Measurements from ENCODE around the gene C13orf46. TPM values are rescaled to one million over a fixed set of nuclear protein-coding genes. Genes with fewer than 3 reads are reported as not detected.

Gene C13orf46
- total RNA-seq, 1 experiment from 2014 or later = 0.33 TPM

- H3K27ac Mint-ChIP-seq (ENCODE audit: unreplicated experiment) = no peak overlapping the region
- TF ChIP-seq CTCF (IDR thresholded peaks at IDR 0.05; ENCODE audit: unreplicated experiment) = no peak
- no peaks in the 10 kb centered on the region for H3K36me3 Mint-ChIP-seq (ENCODE audit: insufficient read depth, unreplicated experiment)
- intact Hi-C loops (cut with micrococcal nuclease; ENCODE audit: unreplicated experiment) = no loop called here
- no TSS peak for BruUV-seq (replicated peaks)
- no peak for DNase-seq
- H3K9me3 Mint-ChIP-seq (ENCODE audit: low read depth, unreplicated experiment) = no peaks in the 10 kb centered on the region
- CTCF ChIA-PET = no interaction called here
- H3K27me3 Mint-ChIP-seq (ENCODE audit: unreplicated experiment) = peaks cover 21% of the 10 kb centered on the region
- H3K4me3 Mint-ChIP-seq (ENCODE audit: low read depth, unreplicated experiment) = no peak overlapping the region
- H3K4me1 Mint-ChIP-seq (ENCODE audit: low read depth, unreplicated experiment) = no peaks in the 10 kb centered on the region
These were observed 40.0 kb downstream of the C13orf46 start for GRCh38 chr13:113933901-113934300.

GRCh38 chr13:113931841-113932459 is 41.9 kb downstream of the C13orf46 start:
- Mint-ChIP-seq H3K4me3 (ENCODE audit: low read depth, unreplicated experiment) (no peak overlapping the region), H3K27me3 (ENCODE audit: unreplicated experiment) (peaks cover 2% of the 10 kb centered on the region), H3K9me3 (ENCODE audit: low read depth, unreplicated experiment) (no peaks in the 10 kb centered on the region), H3K36me3 (ENCODE audit: insufficient read depth, unreplicated experiment) (no peaks in the 10 kb centered on the region), H3K4me1 (ENCODE audit: low read depth, unreplicated experiment) (no peaks in the 10 kb centered on the region), H3K27ac (ENCODE audit: unreplicated experiment) (no peak overlapping the region)
- CTCF ChIA-PET = no interaction called here
- no peak for TF ChIP-seq CTCF (IDR thresholded peaks at IDR 0.05; ENCODE audit: unreplicated experiment)
- intact Hi-C loops (cut with micrococcal nuclease; ENCODE audit: unreplicated experiment) = no loop called here
- no TSS peak for BruUV-seq (replicated peaks)
- DNase-seq = no peak

GRCh38 chr13:113930671-113931637 is 42.9 kb downstream of the C13orf46 start:
- intact Hi-C loops (cut with micrococcal nuclease; ENCODE audit: unreplicated experiment) = no loop called here
- no peak for DNase-seq
- no peak for TF ChIP-seq CTCF (IDR thresholded peaks at IDR 0.05; ENCODE audit: unreplicated experiment)
- CTCF ChIA-PET = no interaction called here
- H3K4me1 Mint-ChIP-seq (ENCODE audit: low read depth, unreplicated experiment) = no peaks in the 10 kb centered on the region
- H3K27ac Mint-ChIP-seq (ENCODE audit: unreplicated experiment) = no peak overlapping the region
- H3K4me3 Mint-ChIP-seq (ENCODE audit: low read depth, unreplicated experiment) = no peak overlapping the region
- no TSS peak for BruUV-seq (replicated peaks)
- H3K36me3 Mint-ChIP-seq (ENCODE audit: insufficient read depth, unreplicated experiment) = no peaks in the 10 kb centered on the region
- H3K9me3 Mint-ChIP-seq (ENCODE audit: low read depth, unreplicated experiment) = no peaks in the 10 kb centered on the region
- no peaks in the 10 kb centered on the region for H3K27me3 Mint-ChIP-seq (ENCODE audit: unreplicated experiment)

GRCh38 chr13:113929628-113930615 is 44.0 kb downstream of the C13orf46 start:
- TF ChIP-seq CTCF (IDR thresholded peaks at IDR 0.05; ENCODE audit: unreplicated experiment) = no peak
- CTCF ChIA-PET = no interaction called here
- H3K27me3 Mint-ChIP-seq (ENCODE audit: unreplicated experiment) = peaks cover 9% of the 10 kb centered on the region
- no peaks in the 10 kb centered on the region for H3K4me1 Mint-ChIP-seq (ENCODE audit: low read depth, unreplicated experiment)
- no peak overlapping the region for H3K4me3 Mint-ChIP-seq (ENCODE audit: low read depth, unreplicated experiment)
- no peaks in the 10 kb centered on the region for H3K36me3 Mint-ChIP-seq (ENCODE audit: insufficient read depth, unreplicated experiment)
- intact Hi-C loops (cut with micrococcal nuclease; ENCODE audit: unreplicated experiment) = no loop called here
- DNase-seq = no peak
- no TSS peak for BruUV-seq (replicated peaks)
- H3K27ac Mint-ChIP-seq (ENCODE audit: unreplicated experiment) = no peak overlapping the region
- H3K9me3 Mint-ChIP-seq (ENCODE audit: low read depth, unreplicated experiment) = no peaks in the 10 kb centered on the region
